IPS-18a (cell line): ENCODE measurements around the gene CFAP70.
"Not testable (repeated sequence)": the region's sequence is repeated elsewhere in the genome, so short reads cannot be mapped to it uniquely, and the experiment has no call there.

Experiments used
- H3K27ac ChIP-seq: one replicate; pipeline ENCODE4 v1.5.1; 2013; ENCODE audit warnings: low read length
- H3K27me3 ChIP-seq: one replicate; pipeline ENCODE4 v1.6.1; 2013; ENCODE audit warnings: mild to moderate bottlenecking, low read length; ENCODE audit not compliant: control insufficient read depth, insufficient read depth
- H3K36me3 ChIP-seq: one replicate; pipeline ENCODE4 v1.6.1; 2013; ENCODE audit warnings: low read depth, low read length; ENCODE audit not compliant: control insufficient read depth
- H3K4me1 ChIP-seq: one replicate; pipeline ENCODE4 v1.6.1; 2013; ENCODE audit warnings: low read depth, low read length; ENCODE audit not compliant: control insufficient read depth
- H3K4me3 ChIP-seq: one replicate; pipeline ENCODE4 v1.5.1; 2013; ENCODE audit warnings: low read length
- H3K9ac ChIP-seq: one replicate; pipeline ENCODE4 v1.6.1; 2013; ENCODE audit warnings: mild to moderate bottlenecking, low read length, moderate library complexity
- H3K9me3 ChIP-seq: one replicate; pipeline ENCODE4 v1.6.1; 2013; ENCODE audit warnings: low read depth, low read length; ENCODE audit not compliant: control insufficient read depth

CFAP70 gene

GRCh38 chr10:73338801-73339368 is 19.8 kb downstream of the CFAP70 start:
- Histone ChIP-seq H3K4me3 (no peak overlapping the region), H3K9ac (no peak overlapping the region), H3K4me1 (no peaks in the 10 kb centered on the region), H3K27ac (no peak overlapping the region), H3K27me3 (no peaks in the 10 kb centered on the region), H3K9me3 (no peaks in the 10 kb centered on the region), H3K36me3 (no peaks in the 10 kb centered on the region)

GRCh38 chr10:73333202-73333601 is 25.5 kb downstream of the CFAP70 start:
- H3K9me3 ChIP-seq, result no peaks in the 10 kb centered on the region
- no peaks in the 10 kb centered on the region for H3K27me3 ChIP-seq
- no peaks in the 10 kb centered on the region for H3K36me3 ChIP-seq
- no peak overlapping the region for H3K4me3 ChIP-seq
- H3K27ac ChIP-seq, result no peak overlapping the region
- no peak overlapping the region for H3K9ac ChIP-seq
- H3K4me1 ChIP-seq, result no peaks in the 10 kb centered on the region

GRCh38 chr10:73332379-73332778 is 26.3 kb downstream of the CFAP70 start:
- no peaks in the 10 kb centered on the region for H3K27me3 ChIP-seq
- no peaks in the 10 kb centered on the region for H3K36me3 ChIP-seq
- H3K9me3 ChIP-seq, result no peaks in the 10 kb centered on the region
- H3K9ac ChIP-seq, result no peak overlapping the region
- H3K4me3 ChIP-seq, result no peak overlapping the region
- no peak overlapping the region for H3K27ac ChIP-seq
- H3K4me1 ChIP-seq, result no peaks in the 10 kb centered on the region

GRCh38 chr10:73328523-73328922 is 30.1 kb downstream of the CFAP70 start:
- not testable (repeated sequence) for H3K27me3 ChIP-seq, H3K4me1 ChIP-seq, H3K36me3 ChIP-seq, H3K9ac ChIP-seq, H3K4me3 ChIP-seq, H3K9me3 ChIP-seq, H3K27ac ChIP-seq

GRCh38 chr10:73325290-73325689 is 33.4 kb downstream of the CFAP70 start:
- not testable (repeated sequence) for H3K27me3 ChIP-seq, H3K4me1 ChIP-seq, H3K27ac ChIP-seq, H3K36me3 ChIP-seq, H3K9me3 ChIP-seq, H3K4me3 ChIP-seq, H3K9ac ChIP-seq

- not testable (repeated sequence) for H3K4me1 ChIP-seq, H3K27ac ChIP-seq, H3K9ac ChIP-seq, H3K4me3 ChIP-seq, H3K36me3 ChIP-seq, H3K27me3 ChIP-seq, H3K9me3 ChIP-seq
Measured at GRCh38 chr10:73323582-73323981, 35.1 kb downstream of the CFAP70 start.

GRCh38 chr10:73310475-73310874 is 48.2 kb downstream of the CFAP70 start:
- H3K36me3 ChIP-seq, result no peaks in the 10 kb centered on the region
- no peak overlapping the region for H3K27ac ChIP-seq
- H3K4me1 ChIP-seq, result no peaks in the 10 kb centered on the region
- H3K9ac ChIP-seq, result no peak overlapping the region
- H3K9me3 ChIP-seq, result peaks cover 11% of the 10 kb centered on the region
- no peak overlapping the region for H3K4me3 ChIP-seq
- peaks cover 8% of the 10 kb centered on the region for H3K27me3 ChIP-seq

- H3K9ac ChIP-seq, result no peak overlapping the region
- no peak overlapping the region for H3K4me3 ChIP-seq
- no peak overlapping the region for H3K27ac ChIP-seq
- H3K4me1 ChIP-seq, result no peaks in the 10 kb centered on the region
- peaks cover 11% of the 10 kb centered on the region for H3K9me3 ChIP-seq
- H3K36me3 ChIP-seq, result no peaks in the 10 kb centered on the region
- H3K27me3 ChIP-seq, result peaks cover 8% of the 10 kb centered on the region
Measured at GRCh38 chr10:73307203-73307800, 51.4 kb downstream of the CFAP70 start.

GRCh38 chr10:73306171-73306708 is 52.4 kb downstream of the CFAP70 start:
- no peak overlapping the region for H3K4me3 ChIP-seq
- H3K4me1 ChIP-seq, result no peaks in the 10 kb centered on the region
- H3K27me3 ChIP-seq, result peaks cover 8% of the 10 kb centered on the region
- no peak overlapping the region for H3K27ac ChIP-seq
- H3K9ac ChIP-seq, result no peak overlapping the region
- peaks cover 11% of the 10 kb centered on the region for H3K9me3 ChIP-seq
- H3K36me3 ChIP-seq, result no peaks in the 10 kb centered on the region

- Histone ChIP-seq H3K36me3 (no peaks in the 10 kb centered on the region), H3K4me1 (no peaks in the 10 kb centered on the region), H3K27ac (no peak overlapping the region), H3K9ac (no peak overlapping the region), H3K4me3 (no peak overlapping the region), H3K9me3 (no peaks in the 10 kb centered on the region), H3K27me3 (no peaks in the 10 kb centered on the region)
Measured at GRCh38 chr10:73296946-73297345, 61.7 kb downstream of the CFAP70 start.

- Histone ChIP-seq H3K4me1 (no peaks in the 10 kb centered on the region), H3K9me3 (peaks cover 7% of the 10 kb centered on the region), H3K36me3 (no peaks in the 10 kb centered on the region), H3K27ac (no peak overlapping the region), H3K27me3 (no peaks in the 10 kb centered on the region), H3K9ac (no peak overlapping the region), H3K4me3 (no peak overlapping the region)
Measured at GRCh38 chr10:73293461-73293860, 65.2 kb downstream of the CFAP70 start.

GRCh38 chr10:73289958-73290357 is 68.7 kb downstream of the CFAP70 start:
- no peaks in the 10 kb centered on the region for H3K27me3 ChIP-seq
- H3K4me3 ChIP-seq, result no peak overlapping the region
- peaks cover 7% of the 10 kb centered on the region for H3K9me3 ChIP-seq
- no peaks in the 10 kb centered on the region for H3K4me1 ChIP-seq
- H3K27ac ChIP-seq, result no peak overlapping the region
- H3K36me3 ChIP-seq, result no peaks in the 10 kb centered on the region
- no peak overlapping the region for H3K9ac ChIP-seq
